Measurements from ENCODE around the gene MCF2L2. TPM values are rescaled to one million over a fixed set of nuclear protein-coding genes. Genes with fewer than 3 reads are reported as not detected.

The MCF2L2 gene
- polyA plus RNA-seq, 1 experiment = not detected

GRCh38 chr3:183268366-183268765 lies 160.1 kb downstream of the MCF2L2 start:
- no peaks in the 10 kb centered on the region for H3K9me3 ChIP-seq (ENCODE audit: control insufficient read depth, insufficient read depth, low read length)
- H3K4me3 ChIP-seq (ENCODE audit: low read depth, low read length) = no peak overlapping the region
- ChIA-PET POLR2A (no interaction called here), CTCF (interaction anchor here (0.6 kb wide), 1 partner anchor 90 kb away, joined by 3 read pairs; no protein-coding TSS in a partner anchor)
- DNase-seq (ENCODE audit: low read depth, low spot score) = no peak
- no peaks in the 10 kb centered on the region for H3K27me3 ChIP-seq (ENCODE audit: control insufficient read depth, insufficient read depth, low read length)
- no peak for TF ChIP-seq CTCF (IDR thresholded peaks at IDR 0.05; ENCODE audit: low read depth, low read length)
- H3K27ac ChIP-seq (ENCODE audit: low read depth, low read length) = no peak overlapping the region

- Histone ChIP-seq H3K9me3 (ENCODE audit: control insufficient read depth, insufficient read depth, low read length) (no peaks in the 10 kb centered on the region), H3K4me3 (ENCODE audit: low read depth, low read length) (no peak overlapping the region), H3K27me3 (ENCODE audit: control insufficient read depth, insufficient read depth, low read length) (no peaks in the 10 kb centered on the region), H3K27ac (ENCODE audit: low read depth, low read length) (no peak overlapping the region)
- no peak for DNase-seq (ENCODE audit: low read depth, low spot score)
- no peak for TF ChIP-seq CTCF (IDR thresholded peaks at IDR 0.05; ENCODE audit: low read depth, low read length)
- ChIA-PET POLR2A (no interaction called here), CTCF (no interaction called here)
Observed at GRCh38 chr3:183267140-183267539, 161.3 kb downstream of the MCF2L2 start.

GRCh38 chr3:183266454-183266853 lies 162.0 kb downstream of the MCF2L2 start:
- TF ChIP-seq CTCF (IDR thresholded peaks at IDR 0.05; ENCODE audit: low read depth, low read length) = no peak
- ChIA-PET CTCF (no interaction called here), POLR2A (no interaction called here)
- Histone ChIP-seq H3K4me3 (ENCODE audit: low read depth, low read length) (no peak overlapping the region), H3K27ac (ENCODE audit: low read depth, low read length) (no peak overlapping the region), H3K9me3 (ENCODE audit: control insufficient read depth, insufficient read depth, low read length) (no peaks in the 10 kb centered on the region), H3K27me3 (ENCODE audit: control insufficient read depth, insufficient read depth, low read length) (no peaks in the 10 kb centered on the region)
- no peak for DNase-seq (ENCODE audit: low read depth, low spot score)

- ChIA-PET POLR2A (no interaction called here), CTCF (interaction anchor here (0.6 to 0.8 kb wide), 2 partner anchors 18 to 81 kb away, joined by 3 to 4 read pairs; no protein-coding TSS in a partner anchor)
- no peaks in the 10 kb centered on the region for H3K27me3 ChIP-seq (ENCODE audit: control insufficient read depth, insufficient read depth, low read length)
- peak; percentile 10 for DNase-seq (ENCODE audit: low read depth, low spot score)
- H3K9me3 ChIP-seq (ENCODE audit: control insufficient read depth, insufficient read depth, low read length) = no peaks in the 10 kb centered on the region
- no peak overlapping the region for H3K27ac ChIP-seq (ENCODE audit: low read depth, low read length)
- no peak overlapping the region for H3K4me3 ChIP-seq (ENCODE audit: low read depth, low read length)
- no peak for TF ChIP-seq CTCF (IDR thresholded peaks at IDR 0.05; ENCODE audit: low read depth, low read length)
Observed at GRCh38 chr3:183265834-183266417, 162.5 kb downstream of the MCF2L2 start.

GRCh38 chr3:183265157-183265642 lies 163.2 kb downstream of the MCF2L2 start:
- Histone ChIP-seq H3K27ac (ENCODE audit: low read depth, low read length) (no peak overlapping the region), H3K4me3 (ENCODE audit: low read depth, low read length) (no peak overlapping the region), H3K9me3 (ENCODE audit: control insufficient read depth, insufficient read depth, low read length) (no peaks in the 10 kb centered on the region), H3K27me3 (ENCODE audit: control insufficient read depth, insufficient read depth, low read length) (no peaks in the 10 kb centered on the region)
- DNase-seq (ENCODE audit: low read depth, low spot score) = no peak
- TF ChIP-seq CTCF (IDR thresholded peaks at IDR 0.05; ENCODE audit: low read depth, low read length) = no peak
- POLR2A ChIA-PET = no interaction called here
- CTCF ChIA-PET = interaction anchor here (0.8 kb wide), 1 partner anchor 81 kb away, joined by 3 read pairs; no protein-coding TSS in a partner anchor

All from AG04450 (cell line).